GM12878 (cell line): ENCODE measurements around the gene SPINK8. TPM values are rescaled to one million over a fixed set of nuclear protein-coding genes. Genes with fewer than 3 reads are reported as not detected.
A peak's percentile ranks its signal among the peaks of the same experiment; 100 is the strongest.
"Not testable (repeated sequence)": the region's sequence is repeated elsewhere in the genome, so short reads cannot be mapped to it uniquely, and the experiment has no call there.

Source experiments
- ATAC-seq: fragments of 200-7000 bp; cut with Tn5 transposase; 3 replicates; pipeline ENCODE4 v1.9.1; 2020; ENCODE audit warnings: mild to moderate bottlenecking, moderate library complexity
- Bru-seq: library from RNA; stranded (reverse); fragments of 400-500 nt; gene quantifications from one replicate; lab custom pipeline; 2021; lab: Mats Ljungman, UMichigan
- BruChase-seq, 2 experiments: library from RNA; stranded (reverse); fragments of 400-500 nt; gene quantifications; one replicate each; lab custom pipeline; 2021; lab: Mats Ljungman, UMichigan
- BruUV-seq: library from RNA; stranded (reverse); fragments of 400-500 nt; replicated peaks from 2 replicates; lab custom pipeline; 2021; lab: Mats Ljungman, UMichigan
- CTCF ChIA-PET: fragments of 300-600 bp; sonication (Branson Sonifier 250); formaldehyde crosslinking; extraction: SDS; loops from one replicate; lab custom pipeline; 2021; ENCODE audit warnings: inconsistent platforms; lab: Yijun Ruan, JAX
- POLR2A ChIA-PET: fragments of 350-600 bp; formaldehyde crosslinking; extraction: SDS; loops from one replicate; lab custom pipeline; 2021; ENCODE audit warnings: inconsistent platforms; lab: Charles Lee
- RAD21 ChIA-PET: fragments of 300-600 bp; sonication (Branson Sonifier 250); formaldehyde crosslinking; loops from one replicate; lab custom pipeline; 2023; ENCODE audit warnings: antibody characterized with exemption; ENCODE audit not compliant: unreplicated experiment; lab: Charles Lee
- SMC1A ChIA-PET: fragments of 300-600 bp; sonication (Branson Sonifier 250); formaldehyde crosslinking; loops from one replicate; lab custom pipeline; 2023; ENCODE audit not compliant: unreplicated experiment, uncharacterized antibody; lab: Charles Lee
- DNase-seq: peaks from one replicate; pipeline ENCODE4 v3.0.0-alpha.2; 2011; ENCODE audit warnings: low read depth, low spot score
- FAIRE-seq: peaks from 3 replicates; lab custom pipeline; 2011; peaks lifted over from hg19 to GRCh38; lab: Jason Lieb, UNC
- H2AFZ ChIP-seq: 2 replicates; pipeline ENCODE4 v1.6.0; 2011; ENCODE audit warnings: low read depth, low read length, control low read depth; ENCODE audit not compliant: control insufficient read depth
- H3K27ac ChIP-seq: 2 replicates; pipeline ENCODE4 v1.5.1; 2011; ENCODE audit warnings: control low read depth; ENCODE audit not compliant: control insufficient read depth, insufficient read depth
- H3K27me3 ChIP-seq, 2 experiments: replicated peaks in 1 of 2; 2 replicates each; pipeline versions ENCODE4 v1.6.0 to v1.6.1; 2011; ENCODE audit warnings: low read length in 1 of 2; ENCODE audit not compliant: control insufficient read depth in 2 of 2, insufficient read depth in 2 of 2
- H3K36me3 ChIP-seq, 2 experiments: 2 replicates each; pipeline ENCODE4 v1.5.1; 2011; ENCODE audit warnings: low read length in 1 of 2; ENCODE audit not compliant: control insufficient read depth in 2 of 2, insufficient read depth in 2 of 2
- H3K4me1 ChIP-seq: 2 replicates; pipeline ENCODE4 v1.6.1; 2011; ENCODE audit warnings: mild to moderate bottlenecking, low read length, moderate library complexity, mixed read lengths; ENCODE audit not compliant: control insufficient read depth, insufficient read depth
- H3K4me2 ChIP-seq: 2 replicates; pipeline ENCODE4 v1.6.0; 2011; ENCODE audit warnings: control low read depth; ENCODE audit not compliant: control insufficient read depth, insufficient read depth
- H3K4me3 ChIP-seq: fragments of 200-600 bp; sonication (generic); 2 replicates; pipeline ENCODE4 v1.5.1; 2016
- H3K79me2 ChIP-seq: 2 replicates; pipeline ENCODE4 v1.6.0; 2011; ENCODE audit warnings: low read length; ENCODE audit not compliant: control insufficient read depth, insufficient read depth
- H3K9ac ChIP-seq: 2 replicates; pipeline ENCODE4 v1.8.0; 2011; ENCODE audit warnings: low read length, control low read depth, mixed read lengths; ENCODE audit not compliant: control insufficient read depth, insufficient read depth
- H3K9me3 ChIP-seq: replicated peaks from 3 replicates; pipeline ENCODE4 v1.5.1; 2011; ENCODE audit warnings: mild to moderate bottlenecking, low read length; ENCODE audit not compliant: control insufficient read depth, insufficient read depth
- H4K20me1 ChIP-seq: 2 replicates; pipeline ENCODE4 v1.6.0; 2011; ENCODE audit not compliant: control insufficient read depth, insufficient read depth
- WGBS: methylation state at CpG from one replicate; pipeline ENCODE4 v1.1.6; 2016; ENCODE audit warnings: low lambda C conversion rate; ENCODE audit not compliant: insufficient replicate concordance, insufficient coverage; ENCODE audit errors: missing lambda C conversion rate; 5-methylcytosine and 5-hydroxymethylcytosine counted together
- in situ Hi-C: fragments of 300-500 bp; cut with MboI; formaldehyde crosslinking; loops from 9 replicates; pipeline ENCODE4 v1.14.3; 2018; ENCODE audit warnings: mixed read lengths
- intact Hi-C: fragments of 100-400 bp; cut with micrococcal nuclease; formaldehyde crosslinking; loops from one replicate; pipeline ENCODE4 v1.14.2; 2022; ENCODE audit not compliant: unreplicated experiment
- long read RNA-seq, 2 experiments: library from polyadenylated mRNA; unstranded; transcript quantifications; one replicate each; pipeline ENCODE4 v2.0.0, GENCODE V29; 2019 to 2020
- polyA minus RNA-seq, 3 experiments: library from RNA; depleted of rRNA, polyadenylated mRNA; stranded (reverse); fragments of >200 nt; gene quantifications; 2 replicates each; pipeline ENCODE4 v1.2.3, GENCODE V29; 2011
- polyA plus RNA-seq, 11 experiments: library from polyadenylated mRNA; depleted of rRNA in 4 of 11; unstranded in 6 of 11; stranded (reverse) in 5 of 11; fragments of >200 nt; fragmentation: Nextera tagmentation in 4 of 11; fragmentation: Illumina TruSeq in 1 of 11; extraction: Ambion mirVana in 4 of 11; extraction: Trizol in 1 of 11; gene quantifications; 1 replicate in 1 of 11; 2 replicates in 10 of 11; pipeline versions ENCODE4 v1.2.1 to v1.2.3, GENCODE V29; 2011 to 2016; ENCODE audit warnings: inconsistent platforms in 2 of 11, missing spikeins in 2 of 11, low read depth in 1 of 11
- total RNA-seq, 4 experiments: library from RNA; depleted of rRNA in 3 of 4; stranded (reverse); fragments of >200 nt in 3 of 4; fragmentation: Illumina TruSeq in 1 of 4; extraction: Trizol in 1 of 4; gene quantifications; 2 replicates each; pipeline versions ENCODE4 v1.2.1 to v1.2.3, GENCODE V29; 2013 to 2021

Gene SPINK8
- total RNA-seq (2013; cell fraction: nucleolus; rRNA removed), result not detected in 2 replicates
- total RNA-seq (2014; rRNA removed), result not detected in 2 replicates
- not detected in 2 replicates for total RNA-seq (2014; rRNA removed; fragmentation: Illumina TruSeq; extraction: Trizol)
- total RNA-seq (2021), result not detected in 2 replicates
- not detected for polyA plus RNA-seq (2011; ENCODE audit: low read depth)
- not detected in 2 replicates for polyA plus RNA-seq (2011; rRNA removed)
- not detected in 2 replicates for polyA plus RNA-seq (2011; cell fraction: cytosol; rRNA removed)
- polyA plus RNA-seq (2011; cell fraction: nucleus; rRNA removed), result not detected in 2 replicates
- not detected in 2 replicates for polyA plus RNA-seq (2012)
- polyA plus RNA-seq (2014; fragmentation: Illumina TruSeq; extraction: Trizol), result not detected in 2 replicates
- polyA plus RNA-seq (2014; fragmentation: Nextera tagmentation; extraction: Ambion mirVana), result not detected
- not detected in 2 replicates for polyA plus RNA-seq (2014; rRNA removed)
- not detected for polyA plus RNA-seq (2016; fragmentation: Nextera tagmentation; extraction: Ambion mirVana)
- polyA minus RNA-seq (2011; rRNA and poly(A)+ RNA removed), result not detected in 2 replicates
- polyA minus RNA-seq (2011; cell fraction: cytosol; rRNA and poly(A)+ RNA removed), result not detected in 2 replicates
- not detected in 2 replicates for polyA minus RNA-seq (2011; cell fraction: nucleus; rRNA and poly(A)+ RNA removed)
- percentile 2 among the genes with signal in this experiment for Bru-seq, nascent RNA
- not detected for BruChase-seq, experiment 1, labeled RNA remaining after a 6-hour chase
- BruChase-seq, experiment 2, labeled RNA remaining after a 2-hour chase, result percentile 2 among the genes with signal in this experiment
- long read RNA-seq, experiment 1, result 0 reads
- long read RNA-seq, experiment 2, partial matches to known transcripts, result 0 of 1 reads
- long read RNA-seq, experiment 2, other reads (novel, unspliced or antisense), result 1 of 1 reads

DNA sequence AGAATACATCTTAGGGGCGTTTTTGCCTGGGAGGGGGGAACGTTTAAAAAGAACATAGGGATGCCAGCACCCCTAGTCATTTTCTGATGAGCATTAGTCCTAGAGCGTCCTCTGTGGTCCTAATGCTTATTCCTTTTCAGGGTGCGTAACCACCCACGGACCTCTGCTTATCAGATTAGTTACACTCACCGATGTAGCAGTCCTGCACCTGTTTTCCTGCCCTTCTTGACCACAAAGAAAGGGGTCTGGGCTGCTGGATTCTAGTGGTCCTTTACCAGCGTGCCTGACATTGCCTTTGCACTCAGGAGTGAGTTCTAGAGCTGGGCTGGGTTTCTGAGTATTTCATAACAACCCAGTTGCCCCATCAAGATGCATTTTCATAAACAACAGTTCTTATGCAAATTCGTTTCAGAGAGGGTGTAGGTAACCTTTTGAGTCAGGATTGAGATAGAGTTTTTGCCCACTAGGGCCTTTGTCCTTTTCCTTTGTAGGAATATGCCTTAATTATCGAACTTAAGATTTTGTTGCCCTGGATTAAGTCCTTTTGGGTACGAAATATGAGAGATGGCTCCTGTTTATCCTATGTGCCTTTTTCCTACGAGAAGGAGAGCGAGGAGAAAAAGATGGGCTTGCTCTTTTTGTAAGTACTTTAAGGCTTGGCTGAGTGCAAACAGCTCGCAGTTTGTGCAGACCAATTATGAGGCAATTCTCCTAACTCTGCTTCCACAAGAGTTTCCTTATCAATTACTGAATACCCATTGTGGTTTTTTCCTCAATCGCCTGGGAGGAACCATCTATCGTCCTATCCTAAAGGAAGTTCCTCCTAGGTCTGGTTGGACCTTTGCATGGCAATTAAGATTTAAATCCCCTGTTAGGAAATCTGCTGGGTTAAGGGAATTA is at the start of gene SPINK8:
TSS of gene SPINK8 (minus strand) at position 316 of the 900 bp plus-strand sequence. CDS start 5,320 bp downstream, outside the sequence.
- H3K4me2 ChIP-seq, H3K9ac ChIP-seq, H3K9me3 ChIP-seq, DNase-seq, intact Hi-C loops, H3K27me3 ChIP-seq, ATAC-seq, H3K79me2 ChIP-seq, H3K4me3 ChIP-seq, SMC1A ChIA-PET, FAIRE-seq, H3K27ac ChIP-seq, H3K36me3 ChIP-seq, in situ Hi-C loops, BruUV-seq, H2AFZ ChIP-seq, H4K20me1 ChIP-seq, H3K4me1 ChIP-seq, RAD21 ChIA-PET: not testable (repeated sequence)
- POLR2A ChIA-PET, result interaction anchor here (0.6 kb wide), 1 partner anchor 1556 kb away, joined by 3 read pairs; no protein-coding TSS in a partner anchor
- CTCF ChIA-PET, result interaction anchor here (0.5 to 0.6 kb wide), 4 partner anchors 16 to 165 kb away, joined by 3 to 4 read pairs (median 3); no protein-coding TSS in a partner anchor
- 19% methylated on average over 15 of the region's 15 CpGs for WGBS
